ENCODE results near the gene PLET1. TPM values are rescaled to one million over a fixed set of nuclear protein-coding genes. Genes with fewer than 3 reads are reported as not detected.

The PLET1 gene
- total and polyA plus RNA-seq, 2 of the 4 experiments (the other 2 are of a cell fraction), result not detected

GRCh38 chr11:112281726-112282125, 21.1 kb upstream of the PLET1 start:
- Histone ChIP-seq H3K9me1 (ENCODE audit: insufficient read depth, low read length) (no peaks in the 10 kb centered on the region), H4K91ac (ENCODE audit: insufficient read depth, low read depth, low read length) (no peak overlapping the region), H3K9me3 (ENCODE audit: control insufficient read depth, insufficient read depth, low read length) (no peaks in the 10 kb centered on the region), H2AK9ac (replicated peaks; ENCODE audit: low read depth, low read length, poor library complexity) (no peak overlapping the region), H3K27me3 (ENCODE audit: control insufficient read depth, insufficient read depth, low read length) (0 out of 2 replicates have a peak, but pooled peaks cover 7% of the 10 kb centered on the region), H3K14ac (replicated peaks; ENCODE audit: low read depth, low read length) (no peak overlapping the region), H3K23ac (ENCODE audit: low read depth, low read length) (no peak overlapping the region), H3K4me2 (ENCODE audit: low read depth, low read length) (no peak overlapping the region), H3K4me1 (ENCODE audit: control insufficient read depth, insufficient read depth, low read length) (peaks cover 5% of the 10 kb centered on the region), H2BK15ac (ENCODE audit: low read depth, low read length) (no peak overlapping the region), H2BK20ac (ENCODE audit: low read depth, low read length) (no peak overlapping the region), H3K36me3 (ENCODE audit: control insufficient read depth, insufficient read depth, low read length) (no peaks in the 10 kb centered on the region), H2AFZ (replicated peaks; ENCODE audit: low read length, poor library complexity) (no peak overlapping the region), H2AK5ac (ENCODE audit: low read depth, low read length) (no peak overlapping the region), H3K27ac (ENCODE audit: insufficient read depth, low read length) (no peak overlapping the region), H2BK120ac (ENCODE audit: low read depth, low read length) (no peak overlapping the region), H3K4ac (ENCODE audit: low read depth, low read length) (no peak overlapping the region), H3K56ac (ENCODE audit: extremely low read depth, insufficient read depth, low read length) (no peak overlapping the region), H3K18ac (ENCODE audit: low read depth, low read length) (no peak overlapping the region), H2BK5ac (ENCODE audit: low read depth, low read length, poor library complexity, severe bottlenecking) (no peak overlapping the region), H3K9ac (ENCODE audit: low read depth, low read length) (no peak overlapping the region), H3K79me1 (ENCODE audit: low read depth in 1 of 2, low read length in 2 of 2) (no peaks in the 10 kb centered on the region), H4K5ac (ENCODE audit: low read depth, low read length) (no peak overlapping the region), H4K20me1 (ENCODE audit: insufficient read depth, low read length) (no peaks in the 10 kb centered on the region), H3K4me3 (ENCODE audit: insufficient read depth, low read depth, low read length) (no peak overlapping the region), H4K8ac (ENCODE audit: low read depth in 2 of 2, low read length in 2 of 2) (no peak overlapping the region)
- ChIA-PET CTCF (interaction anchor here (1.0 to 2.4 kb wide), 4 partner anchors 59 to 1008 kb away, joined by 4 to 16 read pairs (median 6); no protein-coding TSS in a partner anchor), POLR2A (ENCODE audit: unreplicated experiment) (no interaction called here)
- intact Hi-C loops (cut with micrococcal nuclease), result no loop called here
- in situ Hi-C loops (cut with MboI; ENCODE audit: low sequenced_read_pairs), result loop anchor here (5.0 to 10.0 kb wide), 2 partner anchors 59 to 1003 kb away; no protein-coding TSS in a partner anchor
- dilution Hi-C loops (cut with HindIII; ENCODE audit: low sequenced_read_pairs, unreplicated experiment), result no loop called here
- BruUV-seq (replicated peaks), result no TSS peak
- 100% methylated on average over 1 of the region's 4 CpGs; no CpG with 5 or more reads in 1 of the 2 experiments for WGBS, 2 experiments (ENCODE audit: extremely low coverage in 2 of 2, insufficient read length in 1 of 2)
- TF ChIP-seq RAD21 (IDR thresholded peaks at IDR 0.05; ENCODE audit: low read length), result no peak
- no peak for TF ChIP-seq POLR2A (IDR thresholded peaks at IDR 0.05; ENCODE audit: low read depth, low read length)
- TF ChIP-seq RFX5 (IDR thresholded peaks at IDR 0.05; ENCODE audit: low read depth, low read length), result no peak
- TF ChIP-seq USF2 (IDR thresholded peaks at IDR 0.05; ENCODE audit: low read depth, low read length), result no peak
- ATAC-seq (ENCODE audit: low read depth) (no peak), DNase-seq (no peak)
